HepG2 (cell line): ENCODE data around the gene FAAP100. TPM values are rescaled to one million over a fixed set of nuclear protein-coding genes. Genes with fewer than 3 reads are reported as not detected.

ENCODE experiments used
- ATAC-seq: fragments of 200-7000 bp; cut with Tn5 transposase; 3 replicates; pipeline ENCODE4 v1.9.1; 2020; ENCODE audit warnings: mild to moderate bottlenecking, moderate library complexity
- BruUV-seq: library from RNA; stranded (reverse); fragments of 400-500 nt; replicated peaks from 2 replicates; lab custom pipeline; 2021; lab: Mats Ljungman, UMichigan
- CTCF ChIA-PET: fragments of 300-600 bp; formaldehyde crosslinking; extraction: SDS; loops from one replicate; lab custom pipeline; 2021; ENCODE audit warnings: low total read pairs, inconsistent platforms, low intra/inter-chr PET ratio; lab: Yijun Ruan, JAX
- POLR2A ChIA-PET: fragments of 350-600 bp; sonication (Branson Sonifier 250); formaldehyde crosslinking; loops from one replicate; lab custom pipeline; 2020; ENCODE audit warnings: antibody characterized with exemption, inconsistent platforms; lab: Yijun Ruan, JAX
- DNase-seq: peaks from one replicate; pipeline ENCODE4 v3.0.0-alpha.2; 2015; ENCODE audit warnings: low spot score
- FAIRE-seq: peaks from 3 replicates; lab custom pipeline; 2011; peaks lifted over from hg19 to GRCh38; lab: Jason Lieb, UNC
- H2AFZ ChIP-seq: one replicate; pipeline ENCODE4 v1.6.1; 2011; ENCODE audit warnings: low read length, inconsistent platforms
- H3K27ac ChIP-seq: fragments of 300-600 bp; 3 replicates; pipeline ENCODE4 v1.8.0; 2011; ENCODE audit warnings: mixed run types, mild to moderate bottlenecking, mixed read lengths, low read length, inconsistent platforms; ENCODE audit not compliant: insufficient read depth; ENCODE audit errors: extremely low read length
- H3K27me3 ChIP-seq, 2 experiments: fragments of 200-600 bp in 1 of 2; 2 replicates in 1 of 2; 3 replicates in 1 of 2; pipeline versions ENCODE4 v1.6.0 to v1.8.0; 2011; ENCODE audit warnings: low read length in 2 of 2, mild to moderate bottlenecking in 2 of 2, moderate library complexity in 2 of 2, inconsistent platforms in 1 of 2; ENCODE audit not compliant: insufficient read depth in 2 of 2, control insufficient read depth in 1 of 2
- H3K36me3 ChIP-seq, 2 experiments: fragments of 200-600 bp in 1 of 2; replicated peaks in 1 of 2; 2 replicates in 1 of 2; 3 replicates in 1 of 2; pipeline versions ENCODE4 v1.5.1 to v1.8.0; 2011; ENCODE audit warnings: low read length in 2 of 2, inconsistent platforms in 1 of 2; ENCODE audit not compliant: insufficient read depth in 2 of 2, control insufficient read depth in 1 of 2
- H3K4me1 ChIP-seq: 2 replicates; pipeline ENCODE4 v1.5.1; 2012; ENCODE audit warnings: low read length, inconsistent platforms; ENCODE audit not compliant: insufficient read depth
- H3K4me2 ChIP-seq: 2 replicates; pipeline ENCODE4 v1.6.0; 2011; ENCODE audit warnings: low read depth, low read length, inconsistent platforms
- H3K4me3 ChIP-seq, 3 experiments: fragments of 200-600 bp in 1 of 3; sonication (generic), shearing (Covaris generic) in 1 of 3; replicated peaks in 1 of 3; 2 replicates each; pipeline ENCODE4 v1.5.1; 2011 to 2016; ENCODE audit warnings: low read length in 3 of 3, inconsistent platforms in 2 of 3, low read depth in 2 of 3, mild to moderate bottlenecking in 2 of 3, control low read depth in 1 of 3, mixed read lengths in 1 of 3; ENCODE audit not compliant: insufficient read depth in 1 of 3
- H3K79me2 ChIP-seq: one replicate; pipeline ENCODE4 v1.6.1; 2011; ENCODE audit warnings: low read length, inconsistent platforms; ENCODE audit not compliant: insufficient read depth
- H3K9ac ChIP-seq: 2 replicates; pipeline ENCODE4 v1.6.0; 2011; ENCODE audit warnings: mild to moderate bottlenecking, low read depth, low read length, inconsistent platforms; ENCODE audit not compliant: insufficient read depth
- H3K9me3 ChIP-seq: 2 replicates; pipeline ENCODE4 v1.5.1; 2012; ENCODE audit warnings: mild to moderate bottlenecking, low read length
- H4K20me1 ChIP-seq: 2 replicates; pipeline ENCODE4 v1.6.0; 2011; ENCODE audit warnings: inconsistent platforms, mild to moderate bottlenecking, low read length, moderate library complexity; ENCODE audit not compliant: insufficient read depth
- AKAP8 ChIP-seq: sonication (generic); formaldehyde crosslinking; IDR thresholded peaks from 2 replicates; pipeline ENCODE4 v1.5.1; 2020; ENCODE audit warnings: mild to moderate bottlenecking, missing genetic modification reagents
- LCORL ChIP-seq, 2 experiments: fragments of 450-650 bp in 1 of 2; sonication (generic) in 1 of 2; formaldehyde crosslinking in 1 of 2; IDR thresholded peaks; 2 replicates each; pipeline versions ENCODE4 v1.5.0 to v1.6.1; 2017 to 2020; ENCODE audit warnings: antibody characterized with exemption in 1 of 2, missing genetic modification reagents in 1 of 2
- MIXL1 ChIP-seq: IDR thresholded peaks from 2 replicates; pipeline ENCODE4 v1.6.1; 2016
- NRL ChIP-seq: sonication (generic); formaldehyde crosslinking; IDR thresholded peaks from 2 replicates; pipeline ENCODE4 v1.5.0; 2020; ENCODE audit warnings: missing genetic modification reagents, mild to moderate bottlenecking, moderate library complexity, borderline replicate concordance
- SIX4 ChIP-seq: sonication (generic); formaldehyde crosslinking; IDR thresholded peaks from 2 replicates; pipeline ENCODE4 v1.4.0; 2020; ENCODE audit warnings: missing genetic modification reagents
- ZNF326 ChIP-seq: sonication (generic); formaldehyde crosslinking; IDR thresholded peaks from 2 replicates; pipeline ENCODE4 v1.4.0; 2020; ENCODE audit warnings: missing genetic modification reagents, borderline replicate concordance
- ZSCAN31 ChIP-seq: sonication (generic); formaldehyde crosslinking; IDR thresholded peaks from 2 replicates; pipeline ENCODE4 v1.5.0; 2020; ENCODE audit warnings: low read depth, mild to moderate bottlenecking, missing genetic modification reagents
- WGBS: methylation state at CpG from one replicate; pipeline ENCODE4 v1.1.6; 2017; ENCODE audit warnings: low lambda C conversion rate; 5-methylcytosine and 5-hydroxymethylcytosine counted together
- in situ Hi-C: cut with HindIII; loops from 2 replicates; pipeline ENCODE4 v1.10.0; 2017; ENCODE audit warnings: low pct_unique_long_range_greater_than_20kb; ENCODE audit not compliant: extremely low pct_ligation_motif_present
- intact Hi-C: fragments of 100-400 bp; cut with micrococcal nuclease; formaldehyde crosslinking; loops from one replicate; pipeline ENCODE4 v1.10.0; 2022; ENCODE audit not compliant: unreplicated experiment
- polyA plus RNA-seq, 8 experiments: library from polyadenylated mRNA; depleted of rRNA in 3 of 8; stranded (reverse) in 7 of 8; unstranded in 1 of 8; fragments of >200 nt; fragmentation: Illumina TruSeq in 4 of 8; extraction: Trizol in 4 of 8; gene quantifications; 2 replicates each; pipeline versions ENCODE4 v1.2.1 to v1.2.3, GENCODE V29; 2011 to 2016; ENCODE audit warnings: low read depth in 4 of 8, missing spikeins in 1 of 8, mixed read lengths in 1 of 8; ENCODE audit not compliant: insufficient read depth in 1 of 8
- total RNA-seq, 5 experiments: library from RNA; depleted of rRNA; stranded (reverse); fragments of >200 nt; fragmentation: Illumina TruSeq; extraction: Trizol; gene quantifications; 2 replicates each; pipeline ENCODE4 v1.2.3, GENCODE V29; 2016; ENCODE audit warnings: low read depth in 1 of 5
- TF ChIP-seq, protein P1 (sequence below): sonication (generic); formaldehyde crosslinking; IDR thresholded peaks from 2 replicates; pipeline ENCODE4 v1.8.0; 2022; ENCODE audit warnings: mild to moderate bottlenecking, missing genetic modification reagents
- TF ChIP-seq, protein P2 (sequence below): sonication (generic); formaldehyde crosslinking; IDR thresholded peaks from one replicate; pipeline ENCODE4 v1.5.1; 2020; ENCODE audit warnings: mild to moderate bottlenecking, missing genetic modification reagents; ENCODE audit errors: not compliant biosample characterization

The FAAP100 gene
- total and polyA plus RNA-seq, 2 of the 13 experiments (the other 11 are each of a cell fraction or from before 2014, with no cell fraction given) = 7.6 to 20.8 TPM

DNA sequence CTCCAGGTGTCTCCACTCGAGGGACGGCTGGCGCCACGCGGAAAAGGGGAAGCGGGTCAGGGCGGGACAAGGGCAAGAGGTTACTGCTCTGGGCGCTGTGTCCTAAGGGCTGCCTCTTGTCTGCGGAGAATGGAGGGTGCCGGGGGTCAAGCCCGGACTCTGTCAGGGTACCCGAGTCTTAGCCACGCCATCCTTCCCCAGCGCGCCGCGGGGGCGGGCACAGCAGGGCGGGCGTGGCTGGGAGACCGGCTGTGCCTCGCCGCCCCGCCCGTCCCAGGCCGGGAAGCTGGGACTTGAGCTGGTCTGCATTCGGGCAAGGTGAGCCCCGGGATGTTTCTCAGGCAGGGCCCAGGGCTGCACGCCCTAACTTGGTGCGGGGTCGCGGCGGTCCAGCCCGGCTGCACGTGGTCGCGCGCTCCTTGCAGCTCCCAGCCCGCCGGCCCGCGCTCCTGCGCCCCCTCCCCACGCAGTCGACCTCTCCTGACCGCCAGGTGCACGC is 33.3 kb downstream of the FAAP100 start (continued):
- no peak for TF ChIP-seq LCORL (IDR thresholded peaks at IDR 0.05)
- no peak for TF ChIP-seq LCORL (CRISPR knock-in tag; IDR thresholded peaks at IDR 0.05)
- TF ChIP-seq NRL = no peak
- no peak for TF ChIP-seq MIXL1
- TF ChIP-seq SIX4 = no peak
- no peak for TF ChIP-seq ZNF326 (CRISPR knock-in tag)
- 0 out of 2 replicates have a peak, but pooled peaks have one; percentile 4 for TF ChIP-seq AKAP8
- TF ChIP-seq, all 625 proteins: peak for 34

DNA sequence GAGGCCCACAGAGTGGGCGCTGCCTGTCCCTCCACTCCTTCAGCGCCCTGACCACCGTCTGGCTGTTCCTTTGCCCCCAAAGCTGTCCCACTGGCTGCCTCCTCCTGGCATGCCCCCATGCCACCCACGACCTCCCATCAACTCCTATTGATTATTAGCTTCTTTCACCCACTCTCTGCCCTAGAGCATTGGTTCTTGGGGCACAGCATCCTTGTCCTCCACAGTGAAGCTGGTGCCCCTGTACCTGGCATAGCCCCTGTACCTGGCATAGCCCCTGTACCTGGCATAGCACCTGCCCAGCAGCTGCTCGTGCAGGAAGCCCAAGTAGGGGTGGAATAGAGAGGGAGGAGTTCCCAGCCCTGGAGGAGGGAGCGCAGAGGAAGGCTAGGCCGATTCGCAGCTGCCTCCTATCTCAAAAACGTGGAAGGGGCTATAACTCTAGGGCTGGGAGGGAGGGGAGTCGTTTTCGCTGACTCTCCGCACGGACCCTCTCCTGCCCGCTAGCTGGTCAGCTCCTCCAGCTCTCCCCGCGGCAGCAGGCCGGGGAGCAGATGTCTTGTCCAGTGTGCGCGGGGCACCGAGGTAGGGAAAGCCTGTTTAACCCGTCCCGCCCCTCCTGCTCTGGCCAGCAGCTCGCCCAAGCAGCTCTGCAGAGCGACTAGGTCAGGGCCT is 33.9 kb downstream of the FAAP100 start:
- Histone ChIP-seq H4K20me1 (no peaks in the 10 kb centered on the region), H3K9ac (no peak overlapping the region), H3K27me3 (peaks cover 0 to 31% of the 10 kb centered on the region in 2 experiments; a peak in 3 of 5 replicates), H2AFZ (no peak overlapping the region), H3K4me1 (peaks cover 50% of the 10 kb centered on the region), H3K79me2 (no peaks in the 10 kb centered on the region), H3K4me2 (peak overlapping the region; percentile 79), H3K36me3 (no peaks in the 10 kb centered on the region), H3K27ac (no peak overlapping the region), H3K4me3 (peak overlapping the region in 2 of 3 experiments; percentile 56 to 75; a peak in 3 of 6 replicates), H3K9me3 (no peaks in the 10 kb centered on the region)
- ATAC-seq = no peak
- FAIRE-seq = no peak
- DNase-seq = no peak
- in situ Hi-C loops (no loop called here), intact Hi-C loops (loop anchor here (10.0 kb wide), 1 partner anchor 123 kb away; the partner anchor contains the start of gene BAHCC1)
- POLR2A ChIA-PET = interaction anchor here (1.6 to 2.2 kb wide), 3 partner anchors 10 to 34 kb away, joined by 5 to 16 read pairs (median 9); partner anchors contain the start of gene FAAP100
- CTCF ChIA-PET = no interaction called here
- no TSS peak for BruUV-seq
- 52% methylated on average over 23 of the region's 24 CpGs for WGBS
- TF ChIP-seq, protein P1, sequence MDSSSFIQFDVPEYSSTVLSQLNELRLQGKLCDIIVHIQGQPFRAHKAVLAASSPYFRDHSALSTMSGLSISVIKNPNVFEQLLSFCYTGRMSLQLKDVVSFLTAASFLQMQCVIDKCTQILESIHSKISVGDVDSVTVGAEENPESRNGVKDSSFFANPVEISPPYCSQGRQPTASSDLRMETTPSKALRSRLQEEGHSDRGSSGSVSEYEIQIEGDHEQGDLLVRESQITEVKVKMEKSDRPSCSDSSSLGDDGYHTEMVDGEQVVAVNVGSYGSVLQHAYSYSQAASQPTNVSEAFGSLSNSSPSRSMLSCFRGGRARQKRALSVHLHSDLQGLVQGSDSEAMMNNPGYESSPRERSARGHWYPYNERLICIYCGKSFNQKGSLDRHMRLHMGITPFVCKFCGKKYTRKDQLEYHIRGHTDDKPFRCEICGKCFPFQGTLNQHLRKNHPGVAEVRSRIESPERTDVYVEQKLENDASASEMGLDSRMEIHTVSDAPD (CRISPR knock-in tag) = no peak
- 0 out of 2 replicates have a peak, but pooled peaks have one; percentile 11 for TF ChIP-seq ZSCAN31 (CRISPR knock-in tag)
- TF ChIP-seq, protein P2, sequence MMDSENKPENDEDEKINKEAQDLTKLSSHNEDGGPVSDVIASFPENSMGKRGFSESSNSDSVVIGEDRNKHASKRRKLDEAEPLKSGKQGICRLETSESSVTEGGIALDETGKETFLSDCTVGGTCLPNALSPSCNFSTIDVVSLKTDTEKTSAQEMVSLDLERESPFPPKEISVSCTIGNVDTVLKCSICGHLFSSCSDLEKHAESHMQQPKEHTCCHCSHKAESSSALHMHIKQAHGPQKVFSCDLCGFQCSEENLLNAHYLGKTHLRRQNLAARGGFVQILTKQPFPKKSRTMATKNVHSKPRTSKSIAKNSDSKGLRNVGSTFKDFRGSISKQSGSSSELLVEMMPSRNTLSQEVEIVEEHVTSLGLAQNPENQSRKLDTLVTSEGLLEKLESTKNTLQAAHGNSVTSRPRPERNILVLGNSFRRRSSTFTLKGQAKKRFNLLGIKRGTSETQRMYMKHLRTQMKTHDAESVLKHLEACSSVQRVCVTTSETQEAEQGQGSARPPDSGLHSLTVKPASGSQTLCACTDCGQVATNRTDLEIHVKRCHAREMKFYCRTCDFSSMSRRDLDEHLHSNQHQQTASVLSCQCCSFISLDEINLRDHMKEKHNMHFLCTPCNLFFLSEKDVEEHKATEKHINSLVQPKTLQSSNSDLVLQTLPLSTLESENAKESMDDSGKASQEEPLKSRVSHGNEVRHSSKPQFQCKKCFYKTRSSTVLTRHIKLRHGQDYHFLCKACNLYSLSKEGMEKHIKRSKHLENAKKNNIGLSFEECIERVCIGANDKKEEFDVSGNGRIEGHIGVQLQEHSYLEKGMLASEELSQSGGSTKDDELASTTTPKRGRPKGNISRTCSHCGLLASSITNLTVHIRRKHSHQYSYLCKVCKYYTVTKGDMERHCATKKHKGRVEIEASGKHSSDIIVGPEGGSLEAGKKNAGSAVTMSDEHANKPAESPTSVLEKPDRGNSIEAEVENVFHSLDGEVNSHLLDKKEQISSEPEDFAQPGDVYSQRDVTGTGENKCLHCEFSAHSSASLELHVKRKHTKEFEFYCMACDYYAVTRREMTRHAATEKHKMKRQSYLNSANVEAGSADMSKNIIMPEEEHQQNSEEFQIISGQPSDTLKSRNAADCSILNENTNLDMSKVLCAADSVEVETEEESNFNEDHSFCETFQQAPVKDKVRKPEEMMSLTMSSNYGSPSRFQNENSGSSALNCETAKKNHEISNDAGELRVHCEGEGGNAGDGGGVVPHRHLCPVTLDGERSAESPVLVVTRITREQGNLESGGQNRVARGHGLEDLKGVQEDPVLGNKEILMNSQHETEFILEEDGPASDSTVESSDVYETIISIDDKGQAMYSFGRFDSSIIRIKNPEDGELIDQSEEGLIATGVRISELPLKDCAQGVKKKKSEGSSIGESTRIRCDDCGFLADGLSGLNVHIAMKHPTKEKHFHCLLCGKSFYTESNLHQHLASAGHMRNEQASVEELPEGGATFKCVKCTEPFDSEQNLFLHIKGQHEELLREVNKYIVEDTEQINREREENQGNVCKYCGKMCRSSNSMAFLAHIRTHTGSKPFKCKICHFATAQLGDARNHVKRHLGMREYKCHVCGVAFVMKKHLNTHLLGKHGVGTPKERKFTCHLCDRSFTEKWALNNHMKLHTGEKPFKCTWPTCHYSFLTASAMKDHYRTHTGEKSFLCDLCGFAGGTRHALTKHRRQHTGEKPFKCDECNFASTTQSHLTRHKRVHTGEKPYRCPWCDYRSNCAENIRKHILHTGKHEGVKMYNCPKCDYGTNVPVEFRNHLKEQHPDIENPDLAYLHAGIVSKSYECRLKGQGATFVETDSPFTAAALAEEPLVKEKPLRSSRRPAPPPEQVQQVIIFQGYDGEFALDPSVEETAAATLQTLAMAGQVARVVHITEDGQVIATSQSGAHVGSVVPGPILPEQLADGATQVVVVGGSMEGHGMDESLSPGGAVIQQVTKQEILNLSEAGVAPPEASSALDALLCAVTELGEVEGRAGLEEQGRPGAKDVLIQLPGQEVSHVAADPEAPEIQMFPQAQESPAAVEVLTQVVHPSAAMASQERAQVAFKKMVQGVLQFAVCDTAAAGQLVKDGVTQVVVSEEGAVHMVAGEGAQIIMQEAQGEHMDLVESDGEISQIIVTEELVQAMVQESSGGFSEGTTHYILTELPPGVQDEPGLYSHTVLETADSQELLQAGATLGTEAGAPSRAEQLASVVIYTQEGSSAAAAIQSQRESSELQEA (CRISPR knock-in tag) = peak; percentile 14
